DMS 273 treated with DMSO at 0.1 percent for 48 hours (cell line): ENCODE results near the gene PHC3.
"Not testable (repeated sequence)": the region's sequence is repeated elsewhere in the genome, so short reads cannot be mapped to it uniquely, and the experiment has no call there.

ENCODE experiments used
- DNase-seq: peaks from one replicate; lab custom pipeline; 2025; lab: John Stamatoyannopoulos, UW

Gene PHC3, protein sequence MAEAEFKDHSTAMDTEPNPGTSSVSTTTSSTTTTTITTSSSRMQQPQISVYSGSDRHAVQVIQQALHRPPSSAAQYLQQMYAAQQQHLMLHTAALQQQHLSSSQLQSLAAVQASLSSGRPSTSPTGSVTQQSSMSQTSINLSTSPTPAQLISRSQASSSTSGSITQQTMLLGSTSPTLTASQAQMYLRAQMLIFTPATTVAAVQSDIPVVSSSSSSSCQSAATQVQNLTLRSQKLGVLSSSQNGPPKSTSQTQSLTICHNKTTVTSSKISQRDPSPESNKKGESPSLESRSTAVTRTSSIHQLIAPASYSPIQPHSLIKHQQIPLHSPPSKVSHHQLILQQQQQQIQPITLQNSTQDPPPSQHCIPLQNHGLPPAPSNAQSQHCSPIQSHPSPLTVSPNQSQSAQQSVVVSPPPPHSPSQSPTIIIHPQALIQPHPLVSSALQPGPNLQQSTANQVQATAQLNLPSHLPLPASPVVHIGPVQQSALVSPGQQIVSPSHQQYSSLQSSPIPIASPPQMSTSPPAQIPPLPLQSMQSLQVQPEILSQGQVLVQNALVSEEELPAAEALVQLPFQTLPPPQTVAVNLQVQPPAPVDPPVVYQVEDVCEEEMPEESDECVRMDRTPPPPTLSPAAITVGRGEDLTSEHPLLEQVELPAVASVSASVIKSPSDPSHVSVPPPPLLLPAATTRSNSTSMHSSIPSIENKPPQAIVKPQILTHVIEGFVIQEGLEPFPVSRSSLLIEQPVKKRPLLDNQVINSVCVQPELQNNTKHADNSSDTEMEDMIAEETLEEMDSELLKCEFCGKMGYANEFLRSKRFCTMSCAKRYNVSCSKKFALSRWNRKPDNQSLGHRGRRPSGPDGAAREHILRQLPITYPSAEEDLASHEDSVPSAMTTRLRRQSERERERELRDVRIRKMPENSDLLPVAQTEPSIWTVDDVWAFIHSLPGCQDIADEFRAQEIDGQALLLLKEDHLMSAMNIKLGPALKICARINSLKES

DNA sequence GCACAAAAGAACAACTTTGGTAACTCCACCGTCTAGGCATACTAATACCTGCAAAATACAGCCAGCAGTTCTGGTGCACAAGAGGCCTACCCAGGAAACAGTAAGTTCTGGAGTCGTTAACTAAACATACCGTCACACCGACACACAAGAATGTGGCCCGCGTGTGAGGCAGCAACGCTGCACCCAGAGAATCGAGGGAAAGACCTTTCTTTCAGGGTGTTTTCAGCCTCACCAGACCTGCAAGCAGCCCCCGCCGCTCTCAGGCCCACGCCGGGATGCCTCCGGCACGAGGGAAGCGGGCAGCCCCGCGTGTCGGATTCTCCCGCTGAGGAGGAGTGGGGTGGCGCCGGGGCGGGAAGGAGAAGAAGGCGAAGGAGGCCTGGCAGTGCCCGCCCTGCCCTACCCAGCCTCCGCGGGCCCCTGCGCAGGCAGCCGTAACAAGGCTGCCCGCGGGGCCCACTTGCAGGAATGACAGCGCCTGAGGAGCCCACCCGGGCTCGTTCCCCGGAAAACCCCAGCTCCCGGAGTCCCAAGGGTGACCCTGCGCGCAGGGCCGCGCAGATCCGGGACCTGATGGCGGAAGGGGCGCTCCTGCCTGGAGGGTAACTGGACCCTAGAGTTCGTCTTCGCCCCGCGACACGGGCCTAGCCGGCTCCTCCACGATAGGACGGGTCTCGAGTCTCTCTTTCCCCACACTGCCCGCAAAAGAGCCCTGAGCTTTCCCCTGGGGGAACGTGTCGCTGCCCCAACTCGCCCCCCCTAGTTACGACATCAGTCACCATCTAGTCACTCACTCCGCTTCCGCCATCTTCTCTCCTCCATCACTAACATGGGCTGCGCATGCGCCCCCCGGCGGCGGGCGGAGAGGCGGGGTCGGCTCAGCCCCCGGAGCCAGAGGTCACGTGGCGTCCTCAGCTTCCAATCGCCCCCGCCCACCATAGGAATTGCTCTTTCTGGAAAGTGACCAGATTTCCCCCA, at the start of gene PHC3:
TSS of gene PHC3 (minus strand) at position 826 of the 978 bp plus-strand sequence. CDS start at position 808, 18 bp downstream.
- DNase-seq: peak; percentile 91

DNA sequence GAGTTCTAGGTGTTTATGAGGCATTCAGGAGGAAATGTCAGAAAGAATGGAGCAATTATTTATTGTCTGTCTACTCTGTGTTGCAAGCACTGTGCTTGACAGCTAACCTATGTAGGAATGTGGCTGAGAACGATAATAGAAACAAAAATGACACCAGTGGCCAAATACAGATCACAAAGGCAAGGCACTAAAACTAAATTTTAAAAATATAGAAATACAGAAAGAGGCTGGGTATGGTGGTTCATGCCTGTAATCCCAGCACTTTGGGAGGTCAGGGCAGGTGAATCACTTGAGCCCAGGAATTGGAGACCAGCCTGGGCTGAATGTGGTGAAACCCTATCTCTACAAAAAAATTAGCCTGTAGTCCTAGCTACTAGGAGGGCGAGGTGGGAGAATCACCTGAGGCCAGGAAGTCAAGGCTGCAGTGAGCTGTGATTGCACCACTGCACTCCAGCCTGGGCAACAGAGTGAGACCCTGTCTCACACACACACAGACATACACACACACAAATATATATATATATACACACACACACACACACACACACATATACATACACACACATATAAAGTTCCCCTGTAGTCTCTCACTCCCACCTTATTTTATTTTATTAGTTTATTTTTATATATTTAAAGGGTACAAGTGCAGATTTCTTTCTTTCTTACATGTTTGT, 46.7 kb upstream of the PHC3 start:
- DNase-seq: no peak

GRCh38 chr3:170226426-170226960, 45.0 kb upstream of the PHC3 start:
- DNase-seq: no peak

GRCh38 chr3:170225166-170225565, 43.6 kb upstream of the PHC3 start:
- DNase-seq: no peak

DNA sequence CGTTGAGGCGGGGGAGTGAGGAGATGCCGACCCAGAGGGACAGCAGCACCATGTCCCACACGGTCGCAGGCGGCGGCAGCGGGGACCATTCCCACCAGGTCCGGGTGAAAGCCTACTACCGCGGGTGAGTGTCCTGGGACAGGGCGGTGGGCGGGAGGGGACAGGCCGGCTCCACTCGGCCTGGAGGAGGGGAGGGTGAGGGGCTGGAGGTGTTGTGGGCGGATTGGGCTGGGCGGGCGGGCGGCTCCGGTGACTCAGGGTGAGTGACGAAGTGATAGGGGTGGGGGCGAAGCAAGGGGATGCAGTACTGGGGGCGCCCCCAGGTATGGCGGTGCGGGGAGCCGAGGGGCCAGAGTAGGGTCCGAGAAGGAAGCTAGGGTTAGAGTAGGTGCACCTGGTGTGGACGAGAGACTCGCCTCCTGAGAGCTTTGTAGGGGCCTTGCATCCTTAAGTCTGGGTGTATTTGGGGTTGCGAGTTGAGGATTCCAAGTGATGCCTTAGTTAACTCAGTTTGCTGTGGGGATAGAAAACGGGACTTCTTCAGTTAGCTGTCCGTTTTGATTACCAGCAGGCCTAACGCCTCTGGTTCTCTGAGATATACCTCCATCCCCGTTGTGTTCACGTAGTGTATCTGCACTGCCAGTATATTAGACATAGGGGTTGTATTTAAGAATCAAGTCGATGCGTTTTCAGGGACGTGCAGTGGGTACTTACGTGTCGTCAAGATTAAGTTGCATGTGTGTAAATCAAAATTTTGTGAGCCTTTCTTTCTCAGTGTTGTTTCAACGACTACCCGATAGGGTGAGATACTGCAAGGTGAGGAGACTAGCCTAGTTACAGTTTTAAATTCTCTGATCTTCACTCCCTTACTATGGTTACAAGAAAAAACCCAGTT, 41.4 kb upstream of the PHC3 start:
- peak; percentile 56 for DNase-seq

DNA sequence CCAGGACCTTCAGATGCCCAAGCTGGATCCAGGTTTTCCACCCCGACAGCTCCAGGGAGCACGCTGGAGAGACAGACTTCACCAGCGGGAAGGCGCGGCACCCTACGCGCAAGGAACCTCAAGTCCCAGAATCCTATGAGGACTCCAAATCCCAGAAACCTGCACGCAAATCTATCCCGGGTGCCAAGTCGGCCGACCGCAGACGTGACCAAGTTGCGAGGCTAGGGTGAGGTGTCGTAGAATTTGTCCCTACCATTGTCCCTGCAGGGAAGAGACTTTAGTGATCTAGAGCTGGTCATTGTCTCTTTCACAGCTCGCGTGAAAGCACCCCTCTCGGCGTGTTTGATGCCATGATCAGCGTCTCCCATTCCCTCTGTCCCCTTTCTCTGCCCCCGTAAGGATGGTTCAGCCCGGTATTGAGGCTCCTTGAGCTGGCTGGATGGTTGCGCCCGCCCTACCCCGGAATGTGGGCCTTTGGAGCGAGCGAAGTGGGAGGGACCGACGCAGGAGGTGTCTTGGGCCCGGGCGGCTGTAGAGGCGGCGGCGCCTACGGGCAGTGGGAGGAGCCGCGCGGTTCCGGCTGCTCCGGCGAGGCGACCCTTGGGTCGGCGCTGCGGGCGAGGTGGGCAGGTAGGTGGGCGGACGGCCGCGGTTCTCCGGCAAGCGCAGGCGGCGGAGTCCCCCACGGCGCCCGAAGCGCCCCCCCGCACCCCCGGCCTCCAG, 40.6 kb upstream of the PHC3 start, which contains the start of gene PRKCI:
TSS of gene PRKCI (plus strand) at position 501 of the 723 bp plus-strand sequence. CDS start 246 bp downstream, outside the sequence.
- DNase-seq: peak; percentile 98

DNA sequence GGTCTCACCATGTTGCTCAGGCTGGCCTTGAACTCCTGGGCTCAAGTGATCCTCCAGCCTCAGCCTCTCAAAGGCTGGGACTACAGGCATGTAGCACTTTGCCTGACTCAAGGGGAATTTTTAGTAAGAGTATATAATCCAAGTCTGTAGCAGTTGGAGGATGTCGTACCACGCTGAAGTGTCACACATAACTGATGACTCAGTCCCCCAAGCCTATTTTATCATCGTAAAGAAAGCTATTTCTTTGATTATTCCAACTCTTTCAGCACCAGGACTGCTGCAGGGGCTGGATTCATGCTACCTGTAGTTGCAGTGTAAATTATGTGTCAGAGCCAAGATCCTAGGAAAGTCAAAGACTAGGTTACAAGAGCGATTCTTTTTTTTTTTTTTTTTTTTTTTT, 39.3 kb upstream of the PHC3 start:
- DNase-seq: no peak

DNA sequence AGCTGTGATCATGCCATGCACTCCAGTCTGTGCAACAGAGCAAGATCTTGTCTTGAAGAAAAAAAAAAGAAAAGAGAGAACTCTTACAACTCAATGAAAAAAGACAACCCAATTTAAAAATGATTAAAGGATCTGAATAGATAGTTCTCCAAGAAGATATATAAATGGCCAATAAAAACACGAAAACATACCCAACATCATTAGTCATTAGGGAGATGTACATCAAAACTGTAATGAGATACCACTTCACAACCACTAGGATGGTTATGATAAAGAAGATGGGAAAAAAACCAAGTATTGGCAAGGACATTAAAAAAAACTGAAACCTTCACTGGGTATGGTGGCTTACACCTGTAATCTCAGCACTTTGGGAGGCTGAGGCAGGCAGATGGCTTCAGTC, 38.3 kb upstream of the PHC3 start:
- no peak for DNase-seq

DNA sequence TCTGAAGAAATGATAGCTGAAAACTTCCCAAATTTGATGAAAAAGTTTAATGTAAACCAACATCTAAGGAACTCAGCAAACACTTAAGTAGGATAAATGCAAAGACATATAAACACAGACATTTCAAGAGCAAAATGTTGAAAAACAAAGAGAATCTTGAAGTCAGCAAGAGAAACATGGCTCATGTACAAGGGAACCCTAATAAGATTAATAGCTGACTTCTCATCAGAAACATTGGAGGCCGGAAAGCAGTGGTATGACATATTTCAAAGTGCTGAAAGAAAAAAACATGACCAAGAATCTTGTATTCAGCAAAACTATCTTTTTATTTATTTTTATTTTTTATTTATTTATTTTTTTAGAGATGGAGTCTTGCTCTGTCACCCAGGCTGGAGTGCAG, 30.1 kb upstream of the PHC3 start:
- no peak for DNase-seq

GRCh38 chr3:170207717-170208116, 26.2 kb upstream of the PHC3 start:
- DNase-seq: no peak

GRCh38 chr3:170206164-170206762, 24.7 kb upstream of the PHC3 start:
- not testable (repeated sequence) for DNase-seq

DNA sequence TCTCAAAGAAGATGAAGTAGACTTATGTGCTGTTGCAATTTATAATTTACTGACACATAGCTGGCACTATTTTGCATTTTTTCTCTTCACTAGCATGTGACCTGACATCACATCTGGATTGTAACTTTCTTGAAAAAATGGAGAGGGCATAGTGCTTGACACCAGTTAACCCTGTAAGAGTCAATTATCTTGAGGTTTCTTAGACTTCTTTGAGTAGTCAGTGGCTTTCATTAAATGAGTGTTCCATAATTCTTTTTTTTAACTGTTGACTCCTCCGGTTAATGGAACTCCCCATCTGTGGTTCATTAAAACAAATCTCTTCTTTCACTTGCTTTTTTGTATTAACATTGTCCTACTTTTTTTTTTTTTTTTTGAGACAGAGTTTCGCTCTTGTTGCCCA, 23.8 kb upstream of the PHC3 start:
- no peak for DNase-seq

GRCh38 chr3:170204509-170204908, 23.0 kb upstream of the PHC3 start:
- no peak for DNase-seq

DNA sequence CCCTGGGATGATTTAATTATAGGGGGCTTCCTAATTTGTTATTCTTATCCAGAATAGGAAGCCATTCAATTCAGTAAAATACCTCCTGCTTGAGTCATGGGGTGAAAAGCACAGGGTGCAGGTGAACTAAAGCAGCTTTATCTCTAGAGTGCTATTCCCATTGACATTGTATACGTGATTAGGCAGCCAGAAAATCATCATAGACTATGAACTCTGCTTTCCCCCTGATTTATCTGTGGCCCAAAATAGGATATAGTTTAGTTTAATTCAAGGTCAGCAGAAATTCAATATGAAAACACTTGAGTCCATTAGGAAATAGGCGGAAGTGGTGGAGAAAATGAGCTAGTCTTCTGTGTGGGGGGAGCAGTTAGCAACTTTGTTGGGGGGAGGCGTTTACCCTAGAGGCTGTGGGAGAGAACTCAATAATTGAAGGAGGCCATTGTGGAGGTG, 22.5 kb upstream of the PHC3 start:
- no peak for DNase-seq

GRCh38 chr3:170203457-170203856, 21.9 kb upstream of the PHC3 start:
- DNase-seq: no peak

- no peak for DNase-seq
These were observed 20.0 kb upstream of the PHC3 start for GRCh38 chr3:170201527-170201926.

DNA sequence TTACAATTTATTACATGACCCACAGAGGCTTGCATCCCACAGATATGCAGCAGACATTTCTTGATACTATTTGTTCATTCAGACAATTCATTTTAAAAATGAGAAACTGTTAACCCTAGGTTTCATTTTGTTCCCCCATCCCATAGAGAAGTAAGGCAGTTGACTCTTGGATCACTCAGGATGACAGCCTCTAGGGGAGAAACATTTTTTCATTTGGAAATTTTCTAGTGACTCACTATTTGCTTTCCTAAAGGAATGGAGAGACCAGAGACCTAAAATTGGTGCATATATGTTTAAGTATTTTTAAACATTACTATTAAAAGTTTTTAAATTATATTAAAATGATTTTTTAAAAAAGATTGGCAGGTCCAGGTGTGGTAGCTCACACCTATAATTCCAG, 19.5 kb upstream of the PHC3 start:
- DNase-seq: no peak

- DNase-seq: no peak
These were observed 15.3 kb upstream of the PHC3 start for GRCh38 chr3:170196833-170197232.
